ENCODE results near the gene MBP. TPM values are rescaled to one million over a fixed set of nuclear protein-coding genes. Genes with fewer than 3 reads are reported as not detected.

Gene MBP
- total RNA-seq, 4 donors from 2014 or later = 23.2 to 34.7 (median 28.2) TPM

DNA sequence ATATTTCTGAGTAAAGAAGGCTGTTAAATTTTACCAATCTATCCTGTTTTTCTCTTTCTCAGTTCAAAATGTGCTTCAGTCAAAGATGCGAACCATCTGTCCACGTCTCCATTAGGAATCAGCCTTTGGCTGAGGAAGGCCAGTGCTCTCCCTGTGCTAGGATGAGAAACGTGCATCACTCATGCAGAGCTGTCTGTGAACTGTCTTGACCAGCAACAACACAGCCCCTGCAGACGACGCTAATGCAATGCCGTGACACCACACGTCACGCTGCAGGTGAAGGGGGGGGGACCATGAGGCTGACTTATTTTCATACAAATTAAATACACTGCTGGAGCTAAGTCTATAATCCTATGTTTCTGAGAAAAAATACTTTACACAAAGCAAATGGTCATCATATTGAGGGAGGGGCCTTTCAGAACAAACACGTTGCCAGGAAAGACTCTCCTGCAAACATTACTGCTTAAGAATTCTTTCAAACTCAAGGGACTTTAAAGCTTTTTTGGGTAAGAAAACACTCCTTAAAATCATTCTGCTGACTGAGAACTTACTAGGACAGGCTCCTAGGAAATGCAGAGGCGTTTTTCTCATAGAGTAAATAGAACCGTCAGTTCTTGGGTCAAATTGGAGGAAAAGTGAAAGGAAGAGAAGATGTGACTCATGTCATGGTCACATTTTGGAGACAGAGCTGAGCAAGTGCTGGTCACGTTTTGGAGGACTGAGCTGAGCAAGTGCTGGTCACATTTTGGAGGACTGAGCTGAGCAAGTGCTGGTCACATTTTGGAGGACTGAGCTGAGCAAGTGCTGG, 97.0 kb downstream of the MBP start:
- Histone ChIP-seq H3K4me3 (no peak overlapping the region), H3K4me1 (peaks cover 0 to 13% (median 0%) of the 10 kb centered on the region in 3 donors), H3K27ac (peak overlapping the region in 1 of 4 donors; percentile 37), H3K36me3 (no peaks in the 10 kb centered on the region), H3K27me3 (no peaks in the 10 kb centered on the region), H3K9me3 (no peaks in the 10 kb centered on the region)
- peak; percentile 36 for ATAC-seq
- 17 to 59% methylated on average over 4 of the region's 12 CpGs for WGBS, 2 donors (ENCODE audit: low coverage in 1 of 2)
- TF ChIP-seq POLR2AphosphoS5 (IDR thresholded peaks at IDR 0.05) = no peak
- TF ChIP-seq EP300 (IDR thresholded peaks at IDR 0.05) = no peak
- no peak for TF ChIP-seq POLR2A (IDR thresholded peaks at IDR 0.05)
- TF ChIP-seq, protein P1, sequence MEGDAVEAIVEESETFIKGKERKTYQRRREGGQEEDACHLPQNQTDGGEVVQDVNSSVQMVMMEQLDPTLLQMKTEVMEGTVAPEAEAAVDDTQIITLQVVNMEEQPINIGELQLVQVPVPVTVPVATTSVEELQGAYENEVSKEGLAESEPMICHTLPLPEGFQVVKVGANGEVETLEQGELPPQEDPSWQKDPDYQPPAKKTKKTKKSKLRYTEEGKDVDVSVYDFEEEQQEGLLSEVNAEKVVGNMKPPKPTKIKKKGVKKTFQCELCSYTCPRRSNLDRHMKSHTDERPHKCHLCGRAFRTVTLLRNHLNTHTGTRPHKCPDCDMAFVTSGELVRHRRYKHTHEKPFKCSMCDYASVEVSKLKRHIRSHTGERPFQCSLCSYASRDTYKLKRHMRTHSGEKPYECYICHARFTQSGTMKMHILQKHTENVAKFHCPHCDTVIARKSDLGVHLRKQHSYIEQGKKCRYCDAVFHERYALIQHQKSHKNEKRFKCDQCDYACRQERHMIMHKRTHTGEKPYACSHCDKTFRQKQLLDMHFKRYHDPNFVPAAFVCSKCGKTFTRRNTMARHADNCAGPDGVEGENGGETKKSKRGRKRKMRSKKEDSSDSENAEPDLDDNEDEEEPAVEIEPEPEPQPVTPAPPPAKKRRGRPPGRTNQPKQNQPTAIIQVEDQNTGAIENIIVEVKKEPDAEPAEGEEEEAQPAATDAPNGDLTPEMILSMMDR (IDR thresholded peaks at IDR 0.05) = no peak

DNA sequence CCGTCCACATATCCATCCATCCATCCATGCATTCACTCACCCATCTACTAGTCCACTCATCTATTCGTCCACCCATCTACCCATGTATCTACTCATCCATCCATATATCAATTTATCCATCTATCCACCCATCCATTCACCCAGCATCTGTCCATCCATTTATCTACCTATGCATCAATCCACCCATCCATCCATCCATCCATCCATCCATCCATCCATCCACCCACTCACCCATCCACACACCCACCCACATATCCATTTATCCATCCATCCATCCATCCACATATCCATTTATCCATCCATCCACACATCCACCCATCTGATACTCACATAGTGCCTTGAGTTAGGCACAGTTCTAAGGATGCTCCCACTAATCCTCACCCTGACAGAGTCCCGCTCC, 99.0 kb downstream of the MBP start:
- H3K27ac ChIP-seq = no peak overlapping the region
- peaks cover 0 to 13% (median 0%) of the 10 kb centered on the region in 3 donors for H3K4me1 ChIP-seq
- no peak for ATAC-seq
- no peak overlapping the region for H3K4me3 ChIP-seq
- WGBS, 2 donors (ENCODE audit: low coverage in 1 of 2) = 91 to 94% methylated on average over 2 to 3 of the region's 3 CpGs
- no peaks in the 10 kb centered on the region for H3K9me3 ChIP-seq
- no peaks in the 10 kb centered on the region for H3K36me3 ChIP-seq
- TF ChIP-seq POLR2A (IDR thresholded peaks at IDR 0.05) = no peak
- no peak for TF ChIP-seq POLR2AphosphoS5 (IDR thresholded peaks at IDR 0.05)
- TF ChIP-seq, protein P1 (IDR thresholded peaks at IDR 0.05) = no peak
- no peak for TF ChIP-seq EP300 (IDR thresholded peaks at IDR 0.05)
- H3K27me3 ChIP-seq = no peaks in the 10 kb centered on the region

DNA sequence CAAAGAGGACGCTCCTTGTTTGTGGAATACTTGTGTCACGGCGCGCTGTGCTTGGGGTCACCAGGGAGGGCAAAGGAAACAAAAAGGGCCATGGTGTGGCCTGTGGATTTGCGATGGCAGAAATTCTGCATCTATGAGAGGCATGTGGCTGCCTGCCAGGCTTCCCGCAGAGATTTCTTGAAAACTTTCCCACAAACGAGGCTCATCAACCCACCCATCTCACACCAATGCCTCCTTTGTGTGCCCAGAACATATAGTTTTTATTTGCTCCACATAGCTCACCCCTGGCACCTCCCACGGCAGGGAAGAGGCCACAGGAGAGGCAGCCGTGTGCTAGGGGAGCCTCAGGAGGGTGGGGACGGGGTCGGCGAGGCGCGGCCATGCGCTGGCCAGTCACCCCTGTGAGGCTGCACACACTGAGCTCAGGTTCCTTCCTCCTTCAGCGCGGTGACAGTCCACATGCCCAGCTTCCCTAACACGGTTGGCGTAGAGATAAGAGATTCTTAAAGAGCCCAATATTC, 100.3 kb downstream of the MBP start:
- TF ChIP-seq, protein P1 (IDR thresholded peaks at IDR 0.05) = no peak
- TF ChIP-seq POLR2AphosphoS5 (IDR thresholded peaks at IDR 0.05) (no peak), EP300 (IDR thresholded peaks at IDR 0.05) (no peak), POLR2A (IDR thresholded peaks at IDR 0.05) (no peak)
- Histone ChIP-seq H3K27me3 (no peaks in the 10 kb centered on the region), H3K4me1 (peaks cover 0 to 13% (median 0%) of the 10 kb centered on the region in 3 donors), H3K27ac (no peak overlapping the region), H3K36me3 (no peaks in the 10 kb centered on the region), H3K4me3 (no peak overlapping the region), H3K9me3 (no peaks in the 10 kb centered on the region)
- ATAC-seq = no peak
- 67 to 75% methylated on average over 8 to 13 of the region's 19 CpGs for WGBS, 2 donors (ENCODE audit: low coverage in 1 of 2)

DNA sequence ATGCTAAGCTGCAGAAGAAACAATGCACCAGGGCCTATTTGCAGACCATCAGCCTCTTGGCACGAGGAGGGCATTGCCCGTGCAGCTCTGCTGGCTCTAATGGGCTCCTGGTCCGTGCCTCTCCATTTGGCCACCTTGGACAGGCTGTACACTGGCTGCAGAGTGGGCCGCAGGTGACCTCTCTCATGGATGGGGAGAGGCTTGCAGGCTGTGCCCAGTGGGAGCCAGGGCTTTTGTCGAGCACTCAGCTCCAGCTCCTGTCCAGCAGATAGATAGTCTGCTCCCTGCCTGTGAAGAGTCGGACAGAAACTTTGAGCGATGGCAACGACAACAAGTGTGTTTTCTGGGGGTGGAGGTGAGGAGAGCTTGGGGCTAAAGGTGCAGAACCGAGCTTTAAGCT, 100.9 kb downstream of the MBP start:
- TF ChIP-seq POLR2A (IDR thresholded peaks at IDR 0.05) (no peak), POLR2AphosphoS5 (IDR thresholded peaks at IDR 0.05) (no peak), EP300 (IDR thresholded peaks at IDR 0.05) (no peak)
- TF ChIP-seq, protein P1 (IDR thresholded peaks at IDR 0.05) = no peak
- ATAC-seq = no peak
- Histone ChIP-seq H3K36me3 (no peaks in the 10 kb centered on the region), H3K27ac (no peak overlapping the region), H3K4me3 (no peak overlapping the region), H3K4me1 (peaks cover 0 to 13% (median 0%) of the 10 kb centered on the region in 3 donors), H3K9me3 (no peaks in the 10 kb centered on the region), H3K27me3 (no peaks in the 10 kb centered on the region)
- WGBS, 2 donors (ENCODE audit: low coverage in 1 of 2) = 90 to 100% methylated on average over 3 to 4 of the region's 9 CpGs

DNA sequence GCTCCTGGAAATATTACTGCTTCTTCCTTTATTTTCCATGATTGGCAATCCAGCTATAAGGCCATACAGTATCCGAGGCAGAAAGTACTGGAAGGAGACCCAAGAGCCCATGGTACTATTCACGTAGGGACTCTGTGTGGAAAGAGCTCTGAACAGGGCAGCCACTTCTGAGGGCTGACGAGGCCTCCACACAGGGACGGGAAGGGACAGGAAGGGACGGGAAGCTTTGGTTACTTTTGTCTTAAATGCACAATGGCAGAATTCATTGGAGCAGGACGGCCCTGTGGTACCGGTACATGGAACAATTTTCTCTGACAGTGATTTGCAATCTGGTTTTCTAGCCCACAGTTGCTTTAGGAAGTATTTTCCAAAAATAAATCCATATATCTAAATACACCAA, 102.4 kb downstream of the MBP start:
- Histone ChIP-seq H3K9me3 (no peaks in the 10 kb centered on the region), H3K4me1 (peaks cover 0 to 13% (median 0%) of the 10 kb centered on the region in 3 donors), H3K27me3 (no peaks in the 10 kb centered on the region), H3K27ac (no peak overlapping the region), H3K4me3 (no peak overlapping the region), H3K36me3 (peaks cover 0 to 8% of the 10 kb centered on the region in 2 donors)
- ATAC-seq = no peak
- WGBS, 2 donors (ENCODE audit: low coverage in 1 of 2) = 82 to 88% methylated on average over 5 to 7 of the region's 7 CpGs
- TF ChIP-seq EP300 (IDR thresholded peaks at IDR 0.05) = no peak
- TF ChIP-seq POLR2A (IDR thresholded peaks at IDR 0.05) = no peak
- TF ChIP-seq, protein P1 (IDR thresholded peaks at IDR 0.05) = no peak
- TF ChIP-seq POLR2AphosphoS5 (IDR thresholded peaks at IDR 0.05) = no peak
